Stimulated activated CD4-positive, alpha-beta T cell treated with anti-CD3 and anti-CD28 coated beads, Interleukin-15, amount 100 ng/mL, for 1 hour (primary cell): Measurements from ENCODE around the gene CACNA1C.

Source experiments
- DNase-seq, 2 donors: peaks; one replicate each; pipeline ENCODE4 v3.0.0-alpha.2; 2020; ENCODE audit warnings: low read depth in 1 of 2, low spot score in 1 of 2

Gene CACNA1C

GRCh38 chr12:2354151-2354991 lies 301.6 kb downstream of the CACNA1C start:
- DNase-seq = no peak

- DNase-seq = no peak
These were observed 302.4 kb downstream of the CACNA1C start for GRCh38 chr12:2355198-2355597.

- DNase-seq = no peak
These were observed 302.8 kb downstream of the CACNA1C start for GRCh38 chr12:2355604-2356003.

GRCh38 chr12:2356601-2357125 lies 303.9 kb downstream of the CACNA1C start:
- no peak for DNase-seq

DNA sequence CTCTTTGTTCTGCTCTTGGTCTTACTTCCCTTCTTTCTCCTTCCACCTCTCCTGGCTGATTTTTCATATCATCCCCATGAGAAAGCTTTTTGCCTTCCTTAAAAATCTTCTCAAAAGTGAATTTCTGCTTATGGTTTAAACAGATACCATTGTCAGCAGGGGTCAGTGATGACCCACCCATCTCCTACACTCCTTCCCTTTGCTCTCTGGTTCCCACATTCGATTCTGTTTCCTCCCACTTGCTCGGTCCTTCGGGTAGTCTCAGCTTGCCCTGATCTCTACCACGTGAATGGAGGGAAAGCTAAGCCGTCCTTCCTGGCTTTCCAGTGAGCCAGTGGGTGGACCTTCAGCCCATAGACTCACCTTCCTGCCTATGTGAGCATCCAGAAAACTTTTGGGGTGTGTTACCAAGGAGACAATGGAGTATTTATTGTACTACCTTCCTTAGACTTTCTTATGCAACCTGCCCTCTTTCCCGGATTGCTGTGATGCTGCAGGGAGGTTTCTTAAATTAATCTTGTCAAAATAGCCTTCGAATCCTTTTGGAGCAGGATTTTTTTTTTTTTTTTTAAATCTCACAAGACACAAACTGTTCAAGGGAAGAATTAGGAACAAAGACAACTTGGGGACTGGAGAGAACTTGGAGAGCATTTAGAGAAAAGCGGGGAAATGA lies 306.3 kb downstream of the CACNA1C start:
- no peak for DNase-seq

GRCh38 chr12:2359725-2360629 lies 307.2 kb downstream of the CACNA1C start:
- DNase-seq = no peak

GRCh38 chr12:2360630-2361170 lies 307.9 kb downstream of the CACNA1C start:
- DNase-seq = no peak

GRCh38 chr12:2363836-2364609 lies 311.2 kb downstream of the CACNA1C start:
- no peak for DNase-seq

- DNase-seq = no peak
These were observed 311.9 kb downstream of the CACNA1C start for GRCh38 chr12:2364631-2365051.

GRCh38 chr12:2366711-2367110 lies 313.9 kb downstream of the CACNA1C start:
- DNase-seq = no peak

- DNase-seq = no peak
These were observed 319.4 kb downstream of the CACNA1C start for GRCh38 chr12:2372178-2372577.

GRCh38 chr12:2372735-2373134 lies 319.9 kb downstream of the CACNA1C start:
- no peak for DNase-seq

- no peak for DNase-seq
These were observed 320.5 kb downstream of the CACNA1C start for GRCh38 chr12:2373307-2373706.

- no peak for DNase-seq
These were observed 321.5 kb downstream of the CACNA1C start for GRCh38 chr12:2374092-2374906.

DNA sequence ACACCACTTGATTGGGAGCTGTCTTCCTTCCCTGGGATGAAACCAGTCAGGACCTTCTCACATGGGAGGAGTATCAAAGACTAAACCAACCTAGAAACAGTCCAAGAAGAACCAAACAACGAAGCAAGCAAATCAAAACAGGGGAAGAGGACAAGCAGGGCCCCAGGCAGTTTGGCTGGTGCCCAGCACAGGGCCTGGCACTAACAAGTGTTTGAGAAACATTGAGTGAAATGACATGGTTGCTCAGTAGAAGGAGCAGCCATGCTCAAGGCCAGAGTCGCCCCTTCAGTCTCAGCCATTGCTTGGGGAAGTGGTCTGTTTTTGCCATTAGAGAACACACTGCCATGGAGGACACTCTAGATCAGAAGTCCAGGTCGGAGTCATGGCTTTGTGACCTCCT lies 323.1 kb downstream of the CACNA1C start:
- no peak for DNase-seq

DNA sequence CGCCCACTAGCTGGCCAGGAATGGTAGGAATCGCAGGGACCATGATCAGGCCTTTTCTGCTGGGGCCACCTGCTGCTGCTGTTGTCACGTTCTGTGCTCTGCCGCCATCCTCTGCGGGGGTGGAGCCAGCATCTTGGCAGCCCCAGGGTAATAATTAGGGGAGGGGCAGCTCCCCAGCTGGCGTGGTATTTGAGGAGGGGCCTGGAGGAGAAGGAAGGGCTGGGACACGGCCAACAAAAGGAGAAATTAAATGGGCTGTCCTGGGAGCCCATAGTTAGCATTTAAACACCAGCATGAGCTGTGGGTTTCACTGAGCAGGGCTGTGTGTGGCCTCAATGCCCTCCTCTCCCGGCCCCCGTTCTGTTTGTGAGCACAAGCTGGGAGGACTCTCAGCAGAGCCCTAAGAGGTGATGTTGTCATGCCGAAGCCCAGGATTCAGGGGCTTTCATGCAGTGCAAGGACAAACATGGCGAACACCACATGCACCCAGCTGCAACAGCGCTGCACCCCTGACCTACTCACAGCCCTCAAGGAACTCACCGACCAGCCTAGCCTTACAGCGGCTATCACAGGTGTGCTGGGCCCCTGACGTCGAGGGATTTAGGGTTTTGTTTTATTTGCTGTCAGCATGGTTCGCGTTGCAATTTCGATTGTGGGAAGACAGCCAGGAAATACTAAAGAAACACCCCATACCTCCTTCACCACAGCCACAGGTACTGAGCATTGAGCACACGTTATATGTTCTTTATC lies 324.3 kb downstream of the CACNA1C start:
- DNase-seq = no peak

- no peak for DNase-seq
These were observed 326.1 kb downstream of the CACNA1C start for GRCh38 chr12:2378835-2379330.

DNA sequence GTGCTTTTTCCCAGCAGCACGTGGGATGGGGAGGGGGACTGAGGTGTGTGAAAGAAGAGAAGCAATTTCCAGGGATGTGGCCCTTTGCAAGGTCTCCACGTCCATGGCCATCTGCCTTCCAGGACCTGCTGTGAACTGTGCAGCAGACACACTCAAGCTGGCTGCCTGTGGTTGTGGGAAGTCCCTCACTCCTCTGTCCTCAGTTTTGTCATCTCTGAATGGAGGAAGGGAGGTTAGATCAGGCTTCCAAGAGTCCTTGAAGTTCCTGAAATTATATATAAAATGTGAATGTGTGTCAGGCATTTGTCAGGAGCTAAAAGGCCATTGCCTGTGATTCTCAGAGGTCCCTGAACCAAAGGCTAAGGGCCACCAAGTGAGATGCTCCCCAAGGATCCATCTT lies 328.2 kb downstream of the CACNA1C start:
- DNase-seq = no peak
